AG04449 (cell line): ENCODE data around the gene CBFA2T2.

Source experiments
- CTCF ChIA-PET: fragments of 350-600 bp; formaldehyde crosslinking; extraction: SDS; loops from one replicate; lab custom pipeline; 2021; ENCODE audit warnings: antibody characterized with exemption; lab: Yijun Ruan, JAX
- POLR2A ChIA-PET: fragments of 400-600, 350-600 bp; formaldehyde crosslinking; extraction: SDS; loops from one replicate; lab custom pipeline; 2020; ENCODE audit warnings: antibody characterized with exemption, inconsistent platforms; lab: Yijun Ruan, JAX
- DNase-seq: peaks from one replicate; pipeline ENCODE4 v3.0.0-alpha.2; 2010; ENCODE audit warnings: low read depth, low spot score
- H3K4me3 ChIP-seq: 2 replicates; pipeline ENCODE4 v1.5.1; 2011; ENCODE audit warnings: low read depth, mild to moderate bottlenecking, control low read depth, low read length
- TF ChIP-seq, protein P1 (sequence below): IDR thresholded peaks from one replicate; pipeline ENCODE4 v1.5.1; 2011; ENCODE audit warnings: mild to moderate bottlenecking, moderate library complexity, low read length, control low read depth, inconsistent platforms; ENCODE audit not compliant: insufficient read depth; ENCODE audit errors: missing control alignments

Gene CBFA2T2

DNA sequence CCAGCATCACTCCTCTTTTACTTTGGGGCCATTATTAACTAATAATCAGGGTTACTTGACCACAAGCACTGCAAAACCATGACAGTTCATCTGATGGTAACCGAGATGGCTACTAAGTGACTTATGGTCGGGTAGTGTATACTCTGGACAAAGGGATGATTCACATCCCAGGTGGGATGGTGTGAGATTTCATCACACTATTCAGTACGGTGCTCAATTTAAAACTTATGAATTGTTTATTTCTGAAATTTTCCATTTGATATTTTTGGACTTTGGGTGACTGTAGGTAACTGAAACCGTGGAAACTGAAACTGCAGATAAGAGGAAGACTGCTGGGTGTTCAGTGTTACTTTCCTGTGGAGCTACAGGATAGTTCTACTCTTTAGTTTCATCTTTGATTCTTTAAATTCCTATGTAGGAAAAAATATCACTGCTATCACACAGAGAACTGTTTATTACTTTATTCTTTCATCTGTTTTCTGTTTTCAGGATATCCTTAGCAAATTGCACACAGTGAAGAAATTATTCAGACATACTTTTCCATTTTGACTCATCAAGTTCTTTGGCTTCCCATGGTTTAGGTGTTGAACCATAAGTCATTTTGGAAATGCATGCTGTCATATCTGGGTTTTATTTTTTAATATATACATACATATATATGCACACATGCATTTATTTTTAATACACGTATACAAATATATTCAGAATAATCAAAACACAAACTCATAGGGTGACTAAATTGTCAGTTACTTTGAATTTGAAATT lies 113.1 kb downstream of the CBFA2T2 start:
- POLR2A ChIA-PET = no interaction called here
- CTCF ChIA-PET = interaction anchor here (0.8 kb wide), 1 partner anchor 14 kb away, joined by 3 read pairs; no protein-coding TSS in a partner anchor
- TF ChIP-seq, protein P1, sequence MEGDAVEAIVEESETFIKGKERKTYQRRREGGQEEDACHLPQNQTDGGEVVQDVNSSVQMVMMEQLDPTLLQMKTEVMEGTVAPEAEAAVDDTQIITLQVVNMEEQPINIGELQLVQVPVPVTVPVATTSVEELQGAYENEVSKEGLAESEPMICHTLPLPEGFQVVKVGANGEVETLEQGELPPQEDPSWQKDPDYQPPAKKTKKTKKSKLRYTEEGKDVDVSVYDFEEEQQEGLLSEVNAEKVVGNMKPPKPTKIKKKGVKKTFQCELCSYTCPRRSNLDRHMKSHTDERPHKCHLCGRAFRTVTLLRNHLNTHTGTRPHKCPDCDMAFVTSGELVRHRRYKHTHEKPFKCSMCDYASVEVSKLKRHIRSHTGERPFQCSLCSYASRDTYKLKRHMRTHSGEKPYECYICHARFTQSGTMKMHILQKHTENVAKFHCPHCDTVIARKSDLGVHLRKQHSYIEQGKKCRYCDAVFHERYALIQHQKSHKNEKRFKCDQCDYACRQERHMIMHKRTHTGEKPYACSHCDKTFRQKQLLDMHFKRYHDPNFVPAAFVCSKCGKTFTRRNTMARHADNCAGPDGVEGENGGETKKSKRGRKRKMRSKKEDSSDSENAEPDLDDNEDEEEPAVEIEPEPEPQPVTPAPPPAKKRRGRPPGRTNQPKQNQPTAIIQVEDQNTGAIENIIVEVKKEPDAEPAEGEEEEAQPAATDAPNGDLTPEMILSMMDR = no peak
- DNase-seq = no peak
- no peak overlapping the region for H3K4me3 ChIP-seq

DNA sequence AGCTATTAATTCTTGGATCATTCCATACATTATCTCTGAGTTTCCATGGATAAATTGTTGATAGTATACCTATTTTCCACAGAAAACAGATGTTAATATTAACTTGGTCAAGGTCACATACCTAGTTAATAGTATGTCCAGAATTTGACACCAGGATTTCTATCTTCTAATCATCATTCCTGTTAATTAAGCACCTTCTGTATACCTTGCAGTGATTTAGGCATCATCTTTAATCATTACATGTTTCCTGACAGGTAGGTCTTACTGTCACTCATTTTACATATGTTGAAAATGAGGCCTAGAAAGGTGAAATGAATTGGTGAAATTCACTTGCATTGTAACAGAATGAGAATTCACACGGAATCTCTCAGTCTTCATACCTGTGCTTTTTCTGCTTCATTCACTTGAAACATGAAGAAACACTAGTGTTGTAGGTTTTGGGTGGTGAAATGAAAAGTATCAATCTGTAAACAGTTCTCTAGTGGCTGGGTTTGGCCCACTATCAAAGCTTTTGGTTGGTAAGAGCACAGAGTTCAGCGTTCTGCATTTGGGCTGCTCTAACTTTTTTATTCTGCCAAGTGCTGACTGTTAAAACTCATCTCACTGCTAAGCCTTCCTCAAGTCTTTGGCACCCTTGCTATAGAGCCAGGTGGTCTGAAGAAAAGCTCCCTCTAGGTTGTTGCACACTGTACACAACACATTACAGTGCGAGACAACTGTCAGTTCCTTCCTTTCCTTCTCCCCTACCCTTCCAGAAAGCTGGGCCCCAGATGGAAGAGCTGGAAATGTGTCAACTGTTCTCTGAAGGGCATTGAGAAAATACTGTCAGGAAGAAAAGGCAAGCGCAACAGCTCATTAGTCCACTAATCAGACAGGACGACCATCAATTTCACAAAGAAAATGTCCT lies 114.4 kb downstream of the CBFA2T2 start:
- TF ChIP-seq, protein P1 = no peak
- DNase-seq = no peak
- ChIA-PET POLR2A (no interaction called here), CTCF (no interaction called here)
- no peak overlapping the region for H3K4me3 ChIP-seq

DNA sequence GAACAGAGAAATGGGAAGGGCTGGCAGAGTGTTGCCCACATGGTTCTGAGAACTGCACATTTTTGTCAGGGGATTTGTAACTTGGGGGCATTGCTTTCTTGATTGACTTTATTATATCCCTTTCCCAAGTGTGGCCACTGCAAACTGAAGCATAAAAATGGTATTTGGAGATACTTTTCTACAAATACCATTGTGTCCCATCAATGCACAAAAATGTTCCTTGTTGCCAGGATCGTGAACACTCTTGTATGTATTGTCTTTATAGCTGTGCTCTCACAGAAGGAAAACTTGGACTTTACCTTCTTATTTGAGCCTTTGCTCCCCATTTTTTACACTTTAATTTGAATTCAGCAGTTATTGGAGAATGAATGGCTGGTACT lies 115.1 kb downstream of the CBFA2T2 start:
- no peak for DNase-seq
- no peak overlapping the region for H3K4me3 ChIP-seq
- CTCF ChIA-PET = no interaction called here
- TF ChIP-seq, protein P1 = no peak
- POLR2A ChIA-PET = interaction anchor here (0.8 kb wide), 1 partner anchor 12 kb away, joined by 3 read pairs; no protein-coding TSS in a partner anchor

DNA sequence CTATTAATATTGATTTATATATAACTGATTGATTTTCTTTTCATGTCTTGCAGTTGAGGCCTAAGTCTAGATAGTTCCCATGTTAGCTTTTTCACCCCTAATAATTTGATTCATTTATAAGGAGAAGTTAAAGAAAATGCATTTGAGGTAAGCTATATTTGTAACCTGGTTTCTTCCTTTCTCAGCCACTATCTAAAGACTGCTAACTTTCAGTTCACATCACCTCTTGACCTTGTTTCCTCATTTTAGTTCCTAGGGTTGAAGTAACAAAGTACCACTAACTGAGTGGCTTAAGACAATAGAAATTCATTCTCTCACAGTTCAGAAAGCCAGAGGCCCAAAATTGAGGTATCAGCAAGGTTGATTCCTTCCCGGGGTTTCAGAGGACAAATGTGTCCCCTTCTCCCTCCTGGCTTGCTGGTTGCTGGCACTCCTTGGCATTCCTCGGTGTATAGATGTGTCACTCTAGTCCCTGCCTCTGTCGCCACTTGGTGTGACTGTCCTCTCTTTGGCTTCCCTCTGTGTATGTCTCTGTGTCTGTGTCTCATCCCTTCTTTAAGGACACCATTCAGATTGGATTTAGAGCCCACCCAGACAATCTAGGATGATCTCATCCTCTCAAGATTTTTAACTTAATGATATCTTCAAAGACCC lies 116.3 kb downstream of the CBFA2T2 start:
- DNase-seq = no peak
- no peak overlapping the region for H3K4me3 ChIP-seq
- CTCF ChIA-PET = no interaction called here
- TF ChIP-seq, protein P1 = no peak
- POLR2A ChIA-PET = no interaction called here

DNA sequence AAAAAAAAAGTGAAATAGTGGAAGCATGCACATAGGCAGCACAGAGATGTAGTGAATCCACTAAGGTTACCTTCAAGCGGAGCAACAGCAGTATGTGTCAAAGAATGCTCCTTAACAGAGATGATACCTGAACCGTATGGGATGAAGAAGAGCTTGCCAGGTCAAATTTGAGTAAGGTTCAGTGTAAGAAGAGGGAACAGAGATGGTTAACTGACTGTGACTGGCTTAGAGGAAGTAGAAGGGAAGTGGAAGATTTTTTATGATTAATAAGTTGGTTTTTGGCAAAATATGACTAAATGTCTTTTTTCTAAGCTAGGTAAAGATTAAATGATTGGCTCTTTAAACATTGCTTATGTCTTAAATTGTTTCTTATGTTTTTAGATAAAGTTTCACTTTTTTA lies 119.6 kb downstream of the CBFA2T2 start:
- ChIA-PET CTCF (interaction anchor here (0.6 to 1.7 kb wide), 4 partner anchors 15 to 190 kb away, joined by 3 to 4 read pairs (median 4); no protein-coding TSS in a partner anchor), POLR2A (no interaction called here)
- H3K4me3 ChIP-seq = no peak overlapping the region
- DNase-seq = no peak
- TF ChIP-seq, protein P1 = no peak
